H1 (cell line): ENCODE results near the gene RNF5. TPM values are rescaled to one million over a fixed set of nuclear protein-coding genes. Genes with fewer than 3 reads are reported as not detected.

Source experiments
- BCL11A ChIP-seq, 2 experiments: IDR thresholded peaks; one replicate each; pipeline ENCODE4 v1.6.1; 2011; ENCODE audit warnings: low read depth in 2 of 2, low read length in 2 of 2, mild to moderate bottlenecking in 2 of 2
- BRCA1 ChIP-seq: IDR thresholded peaks from 2 replicates; pipeline ENCODE4 v1.6.1; 2012; ENCODE audit warnings: low read depth, low read length, improper control_type of control experiment
- E2F6 ChIP-seq: IDR thresholded peaks from 2 replicates; pipeline ENCODE4 v1.6.1; 2012; ENCODE audit warnings: inconsistent platforms
- RBBP5 ChIP-seq: IDR thresholded peaks from 2 replicates; pipeline ENCODE4 v1.7.1; 2012; ENCODE audit warnings: low read depth, mild to moderate bottlenecking, inconsistent platforms, low read length, moderate library complexity, borderline replicate concordance
- RXRA ChIP-seq: IDR thresholded peaks from 2 replicates; pipeline ENCODE4 v1.6.1; 2011; ENCODE audit warnings: low read depth, mild to moderate bottlenecking, low read length, moderate library complexity; ENCODE audit not compliant: insufficient read depth
- TAF7 ChIP-seq: optimal IDR thresholded peaks from 2 replicates; pipeline ENCODE3; 2011; ENCODE audit warnings: low read depth, mild to moderate bottlenecking, inconsistent platforms, low read length, moderate library complexity, borderline replicate concordance
- polyA plus RNA-seq, 7 experiments: library from polyadenylated mRNA; depleted of rRNA in 3 of 7; stranded (reverse) in 5 of 7; unstranded in 2 of 7; fragments of >200 nt in 5 of 7; fragments of 200-250 nt in 2 of 7; gene quantifications; 1 replicate in 5 of 7; 2 replicates in 1 of 7; 4 replicates in 1 of 7; pipeline versions ENCODE4 v1.2.1 to v1.2.3, GENCODE V29; 2011 to 2013; ENCODE audit warnings: missing spikeins in 2 of 7, mixed read lengths in 2 of 7
- total RNA-seq: library from RNA; stranded (reverse); fragmentation: NEBNext Ultra II Directional; extraction: Animal tissue kit (Norgen Biotek cat#: 25700); gene quantifications from 2 replicates; pipeline ENCODE4 v1.2.1, GENCODE V29; 2021

Gene RNF5
- total and polyA plus RNA-seq, 2 of the 8 experiments (the other 6 are each of a cell fraction or from before 2014, with no cell fraction given) = 90.0 to 158 TPM

DNA sequence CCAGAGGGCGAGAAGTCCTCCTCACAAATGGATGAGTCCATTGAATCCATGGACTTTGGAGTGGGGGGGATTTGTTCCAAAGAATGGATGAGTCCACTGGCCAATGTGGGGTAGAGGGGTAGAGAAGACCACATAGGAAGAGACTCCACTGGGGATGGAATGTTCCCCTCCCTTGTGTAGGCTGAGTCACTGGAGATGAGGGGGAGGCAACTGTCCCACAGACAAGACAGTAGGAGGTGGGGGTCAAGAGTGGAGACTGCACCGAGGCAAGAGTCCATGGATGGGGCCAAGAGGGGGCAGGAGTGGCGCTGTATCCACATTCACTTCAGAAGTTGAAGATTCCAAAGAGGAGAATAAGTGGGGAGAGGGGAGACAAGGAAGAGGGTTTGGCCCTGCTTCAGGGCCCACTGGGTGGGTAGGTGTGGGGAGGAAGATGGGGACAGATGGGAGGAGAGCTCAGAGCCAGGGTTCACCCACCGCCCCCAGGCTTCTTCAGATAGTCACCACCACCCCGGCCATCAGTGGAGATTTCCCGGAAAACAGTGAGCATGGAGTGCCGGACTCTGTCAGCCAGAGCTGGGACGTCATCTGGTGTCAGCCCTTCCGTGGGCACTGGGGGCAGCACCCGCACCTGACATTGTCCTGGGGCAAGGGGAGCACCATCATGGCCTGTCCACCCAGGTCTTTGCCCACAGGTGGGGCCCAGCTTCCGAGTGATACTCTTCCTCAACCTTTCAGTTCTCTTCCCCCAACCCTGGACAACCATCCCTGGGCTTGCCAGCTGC is 9.2 kb upstream of the RNF5 start (continued):
- no peak for TF ChIP-seq E2F6
- TF ChIP-seq RBBP5 = no peak
- no peak for TF ChIP-seq BRCA1
- TF ChIP-seq TAF7 = no peak
- no peak for TF ChIP-seq RXRA
- TF ChIP-seq BCL11A (IDR thresholded peaks at IDR 0.05; ENCODE audit: low read depth in 2 of 2, low read length in 2 of 2) = no peak
